MM.1S (cell line): ENCODE data around the gene RFK.

Experiments
- CTCF ChIP-seq: fragments of 300-600 bp; sonication (generic); IDR thresholded peaks from 2 replicates; pipeline ENCODE4 v1.5.1; 2016; ENCODE audit warnings: antibody characterized with exemption, low read length, mixed read lengths
- EZH2 ChIP-seq: fragments of 300-600 bp; sonication (generic); optimal IDR thresholded peaks from 2 replicates; pipeline ENCODE3; 2017; ENCODE audit warnings: low read depth, mild to moderate bottlenecking, antibody characterized with exemption, low read length, mixed read lengths

GRCh38 chr9:76405868-76406267 lies 11.6 kb upstream of the RFK start:
- TF ChIP-seq CTCF: no peak
- no peak for TF ChIP-seq EZH2
